DND-41 (cell line): ENCODE data around the gene KCNA10.

Experiments
- EZH2 ChIP-seq: IDR thresholded peaks from 3 replicates; pipeline ENCODE4 v1.6.1; 2012; ENCODE audit warnings: borderline replicate concordance, low read depth, mild to moderate bottlenecking, moderate library complexity, low read length, inconsistent platforms; ENCODE audit not compliant: severe bottlenecking
- TF ChIP-seq, protein P1 (sequence below): IDR thresholded peaks from 2 replicates; pipeline ENCODE4 v1.5.1; 2012; ENCODE audit warnings: borderline replicate concordance, low read length, moderate library complexity, mild to moderate bottlenecking; ENCODE audit not compliant: poor library complexity, severe bottlenecking; ENCODE audit errors: extremely low read depth

DNA sequence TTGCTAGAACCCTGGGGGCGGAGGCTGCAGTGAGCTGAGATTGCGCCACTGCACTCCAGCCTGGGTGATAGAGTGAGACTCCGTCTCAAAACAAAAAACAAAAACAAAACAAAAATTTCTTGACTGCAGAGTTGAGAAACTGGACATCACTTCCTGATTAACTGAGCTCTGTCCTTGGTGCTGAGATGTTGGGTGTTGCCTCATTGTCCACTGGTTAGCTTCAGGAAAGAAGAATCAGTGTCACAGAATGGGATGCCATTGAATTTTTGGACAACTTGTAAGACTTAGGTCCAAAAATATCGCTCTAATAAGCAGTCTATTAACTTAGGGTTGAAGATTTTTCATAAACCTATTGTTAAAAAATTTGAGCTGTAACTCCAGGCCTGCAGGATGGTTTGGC, 23.8 kb upstream of the KCNA10 start:
- TF ChIP-seq, protein P1, sequence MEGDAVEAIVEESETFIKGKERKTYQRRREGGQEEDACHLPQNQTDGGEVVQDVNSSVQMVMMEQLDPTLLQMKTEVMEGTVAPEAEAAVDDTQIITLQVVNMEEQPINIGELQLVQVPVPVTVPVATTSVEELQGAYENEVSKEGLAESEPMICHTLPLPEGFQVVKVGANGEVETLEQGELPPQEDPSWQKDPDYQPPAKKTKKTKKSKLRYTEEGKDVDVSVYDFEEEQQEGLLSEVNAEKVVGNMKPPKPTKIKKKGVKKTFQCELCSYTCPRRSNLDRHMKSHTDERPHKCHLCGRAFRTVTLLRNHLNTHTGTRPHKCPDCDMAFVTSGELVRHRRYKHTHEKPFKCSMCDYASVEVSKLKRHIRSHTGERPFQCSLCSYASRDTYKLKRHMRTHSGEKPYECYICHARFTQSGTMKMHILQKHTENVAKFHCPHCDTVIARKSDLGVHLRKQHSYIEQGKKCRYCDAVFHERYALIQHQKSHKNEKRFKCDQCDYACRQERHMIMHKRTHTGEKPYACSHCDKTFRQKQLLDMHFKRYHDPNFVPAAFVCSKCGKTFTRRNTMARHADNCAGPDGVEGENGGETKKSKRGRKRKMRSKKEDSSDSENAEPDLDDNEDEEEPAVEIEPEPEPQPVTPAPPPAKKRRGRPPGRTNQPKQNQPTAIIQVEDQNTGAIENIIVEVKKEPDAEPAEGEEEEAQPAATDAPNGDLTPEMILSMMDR: no peak
- no peak for TF ChIP-seq EZH2
